ENCODE data around the gene RAB31.
"Not testable (repeated sequence)": the region's sequence is repeated elsewhere in the genome, so short reads cannot be mapped to it uniquely, and the experiment has no call there.

Gene RAB31

GRCh38 chr18:9758624-9759075 lies 50.5 kb downstream of the RAB31 start:
- DNase-seq (ENCODE audit: low read depth): no peak

- no peak for DNase-seq (ENCODE audit: low read depth)
Observed at GRCh38 chr18:9760641-9761040, 52.5 kb downstream of the RAB31 start.

- no peak for DNase-seq (ENCODE audit: low read depth)
Observed at GRCh38 chr18:9762526-9762925, 54.4 kb downstream of the RAB31 start.

GRCh38 chr18:9763157-9763556 lies 55.1 kb downstream of the RAB31 start:
- DNase-seq (ENCODE audit: low read depth): no peak

- DNase-seq (ENCODE audit: low read depth): no peak
Observed at GRCh38 chr18:9764011-9764481, 55.9 kb downstream of the RAB31 start.

GRCh38 chr18:9765501-9765900 lies 57.4 kb downstream of the RAB31 start:
- no peak for DNase-seq (ENCODE audit: low read depth)

GRCh38 chr18:9766076-9766481 lies 58.0 kb downstream of the RAB31 start:
- DNase-seq (ENCODE audit: low read depth): no peak

- DNase-seq (ENCODE audit: low read depth): no peak
Observed at GRCh38 chr18:9766740-9767139, 58.6 kb downstream of the RAB31 start.

GRCh38 chr18:9768071-9768691 lies 60.1 kb downstream of the RAB31 start:
- not testable (repeated sequence) for DNase-seq (ENCODE audit: low read depth)

- DNase-seq (ENCODE audit: low read depth): not testable (repeated sequence)
Observed at GRCh38 chr18:9770111-9770510, 62.0 kb downstream of the RAB31 start.

GRCh38 chr18:9771261-9771976 lies 63.3 kb downstream of the RAB31 start:
- no peak for DNase-seq (ENCODE audit: low read depth)

GRCh38 chr18:9771977-9772660 lies 64.0 kb downstream of the RAB31 start:
- no peak for DNase-seq (ENCODE audit: low read depth)

GRCh38 chr18:9772847-9773677 lies 65.0 kb downstream of the RAB31 start:
- DNase-seq (ENCODE audit: low read depth): no peak

- no peak for DNase-seq (ENCODE audit: low read depth)
Observed at GRCh38 chr18:9774150-9774549, 66.0 kb downstream of the RAB31 start.

- no peak for DNase-seq (ENCODE audit: low read depth)
Observed at GRCh38 chr18:9775178-9775577, 67.1 kb downstream of the RAB31 start.

GRCh38 chr18:9779630-9780029 lies 71.5 kb downstream of the RAB31 start:
- no peak for DNase-seq (ENCODE audit: low read depth)

GRCh38 chr18:9782073-9782857 lies 74.2 kb downstream of the RAB31 start:
- peak; percentile 45 for DNase-seq (ENCODE audit: low read depth)

- DNase-seq (ENCODE audit: low read depth): no peak
Observed at GRCh38 chr18:9786631-9787030, 78.5 kb downstream of the RAB31 start.

- DNase-seq (ENCODE audit: low read depth): no peak
Observed at GRCh38 chr18:9787036-9787435, 78.9 kb downstream of the RAB31 start.

GRCh38 chr18:9787712-9788111 lies 79.6 kb downstream of the RAB31 start:
- peak; percentile 66 for DNase-seq (ENCODE audit: low read depth)

- DNase-seq (ENCODE audit: low read depth): no peak
Observed at GRCh38 chr18:9788140-9788539, 80.0 kb downstream of the RAB31 start.

Measured in HS-27A (cell line).